ENCODE results near the gene ARPC1B.

GRCh38 chr7:99369767-99370391 is 4.7 kb upstream of the ARPC1B start:
- TF ChIP-seq CTCF (IDR thresholded peaks at IDR 0.05 in 4 of 5, conservative IDR thresholded peaks at IDR 0.05 in 1 of 5) (no peak), POLR2A (IDR thresholded peaks at IDR 0.05) (no peak)
